Mesothelial cell of epicardium (in vitro differentiated cells): ENCODE data around the gene ENOX2. TPM values are rescaled to one million over a fixed set of nuclear protein-coding genes. Genes with fewer than 3 reads are reported as not detected.

Source experiments
- DNase-seq, 2 experiments: peaks; one replicate each; pipeline ENCODE4 v3.0.0; 2021; ENCODE audit warnings: low spot score in 2 of 2; ENCODE audit not compliant: unreplicated experiment in 2 of 2
- H3K27ac Mint-ChIP-seq: 2 replicates; pipeline ENCODE4 v1.8.0; 2021; ENCODE audit warnings: mixed read lengths
- H3K27me3 Mint-ChIP-seq: 2 replicates; pipeline ENCODE4 v1.8.0; 2021; ENCODE audit warnings: low read depth, mixed read lengths
- H3K36me3 Mint-ChIP-seq: 2 replicates; pipeline ENCODE4 v1.8.0; 2021; ENCODE audit warnings: mixed read lengths
- H3K4me1 Mint-ChIP-seq: 2 replicates; pipeline ENCODE4 v1.8.0; 2021; ENCODE audit warnings: mixed read lengths
- H3K4me3 Mint-ChIP-seq: 2 replicates; pipeline ENCODE4 v1.8.0; 2021; ENCODE audit warnings: mild to moderate bottlenecking, moderate library complexity, mixed read lengths
- H3K9me3 Mint-ChIP-seq: 2 replicates; pipeline ENCODE4 v1.8.0; 2021; ENCODE audit warnings: mixed read lengths
- CTCF ChIP-seq: fragments of 200-600 bp; sonication (generic); IDR thresholded peaks from one replicate; pipeline ENCODE4 v1.5.0; 2021; ENCODE audit warnings: antibody characterized with exemption; ENCODE audit not compliant: unreplicated experiment
- total RNA-seq: library from RNA; stranded (reverse); gene quantifications from 3 replicates; pipeline ENCODE4 v1.2.1, GENCODE V29; 2021

ENOX2 gene
- total RNA-seq, 1 donor from 2014 or later: 13.0 TPM

DNA sequence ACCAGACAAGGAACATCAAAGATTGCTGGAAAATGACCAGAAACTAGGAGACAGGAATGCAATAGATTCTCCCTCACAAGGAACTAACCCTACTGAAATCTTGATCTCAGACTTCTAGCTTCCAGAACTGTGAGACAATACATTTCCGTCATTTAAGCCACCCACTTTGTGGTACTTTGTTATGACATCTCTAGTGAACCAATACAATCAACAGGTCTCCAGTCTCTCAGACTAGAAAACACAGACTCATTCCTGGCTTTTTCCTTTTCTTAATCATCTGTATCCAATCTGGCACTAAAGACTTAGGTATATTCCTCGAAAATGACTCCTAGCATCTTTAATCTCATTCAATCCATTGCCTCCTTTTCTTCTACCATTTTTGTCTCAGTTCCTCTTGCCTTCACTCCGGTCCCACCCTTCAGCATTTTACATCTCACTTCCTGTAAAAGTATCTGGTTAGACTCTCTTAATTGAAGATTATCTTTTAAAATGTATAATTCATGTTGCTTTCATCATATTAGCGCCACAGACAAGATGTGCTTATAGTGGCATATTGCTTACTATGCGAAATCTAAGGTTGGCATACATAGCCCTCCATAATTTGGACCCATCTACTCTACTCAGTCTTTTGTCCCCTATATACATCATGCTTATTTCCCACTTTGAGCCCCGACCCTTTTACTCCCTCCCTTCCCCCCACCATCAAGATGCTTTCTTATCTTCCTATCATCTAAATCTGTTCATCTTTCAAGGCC, 250.0 kb downstream of the ENOX2 start:
- Mint-ChIP-seq H3K27ac (no peak overlapping the region), H3K36me3 (peaks cover 8% of the 10 kb centered on the region), H3K27me3 (no peaks in the 10 kb centered on the region), H3K4me1 (no peaks in the 10 kb centered on the region), H3K4me3 (no peak overlapping the region), H3K9me3 (peaks cover 13% of the 10 kb centered on the region)
- TF ChIP-seq CTCF: no peak
- DNase-seq: no peak

DNA sequence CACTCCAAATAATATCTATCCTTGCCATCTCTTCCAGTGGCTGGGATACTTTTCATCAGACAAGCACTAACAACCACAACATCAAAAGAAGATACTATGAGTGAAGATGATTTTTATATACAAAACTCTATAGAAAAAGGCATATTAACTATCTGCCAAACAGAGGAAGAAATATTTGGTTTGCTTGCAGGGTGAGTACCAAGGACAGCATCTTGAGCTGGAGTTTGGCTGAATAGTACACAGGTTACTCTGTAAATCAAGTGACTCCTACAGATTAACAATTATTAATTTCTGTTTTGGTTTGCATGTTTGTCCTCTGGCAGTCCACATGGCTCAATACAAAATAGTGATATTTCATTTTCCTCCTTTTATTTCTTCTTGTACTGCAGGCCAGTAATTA, 253.3 kb downstream of the ENOX2 start:
- H3K4me1 Mint-ChIP-seq: no peaks in the 10 kb centered on the region
- H3K9me3 Mint-ChIP-seq: peaks cover under 1% of the 10 kb centered on the region
- DNase-seq: no peak
- H3K27me3 Mint-ChIP-seq: no peaks in the 10 kb centered on the region
- H3K36me3 Mint-ChIP-seq: peaks cover 3% of the 10 kb centered on the region
- no peak for TF ChIP-seq CTCF
- no peak overlapping the region for H3K27ac Mint-ChIP-seq
- no peak overlapping the region for H3K4me3 Mint-ChIP-seq

DNA sequence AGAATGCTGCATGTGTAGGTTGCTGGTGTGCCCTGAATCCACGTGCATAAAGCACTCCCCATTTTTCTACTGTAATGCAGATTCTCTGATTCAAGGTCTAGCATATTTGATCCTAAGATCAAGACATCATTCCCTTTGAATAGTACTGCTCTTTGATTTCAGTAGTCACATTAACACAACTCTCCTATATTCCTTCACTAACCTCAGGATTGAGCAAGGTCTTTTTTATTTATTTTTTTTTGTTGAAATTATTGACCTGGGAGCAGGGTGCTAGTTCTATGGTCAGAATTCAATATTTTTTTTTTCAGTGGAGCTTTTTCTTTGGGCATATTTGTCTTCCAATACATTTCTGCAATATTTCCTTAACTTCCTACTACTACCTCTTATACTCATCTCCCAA, 255.5 kb downstream of the ENOX2 start:
- Mint-ChIP-seq H3K27ac (no peak overlapping the region), H3K9me3 (peaks cover 6% of the 10 kb centered on the region), H3K27me3 (no peaks in the 10 kb centered on the region), H3K36me3 (peaks cover 3% of the 10 kb centered on the region), H3K4me3 (no peak overlapping the region), H3K4me1 (no peaks in the 10 kb centered on the region)
- no peak for DNase-seq
- TF ChIP-seq CTCF: no peak

GRCh38 chrX:130645955-130646583, 256.9 kb downstream of the ENOX2 start:
- TF ChIP-seq CTCF: no peak
- no peaks in the 10 kb centered on the region for H3K4me1 Mint-ChIP-seq
- no peak overlapping the region for H3K4me3 Mint-ChIP-seq
- no peak for DNase-seq
- H3K9me3 Mint-ChIP-seq: peaks cover 6% of the 10 kb centered on the region
- no peaks in the 10 kb centered on the region for H3K27me3 Mint-ChIP-seq
- peaks cover 3% of the 10 kb centered on the region for H3K36me3 Mint-ChIP-seq
- no peak overlapping the region for H3K27ac Mint-ChIP-seq

DNA sequence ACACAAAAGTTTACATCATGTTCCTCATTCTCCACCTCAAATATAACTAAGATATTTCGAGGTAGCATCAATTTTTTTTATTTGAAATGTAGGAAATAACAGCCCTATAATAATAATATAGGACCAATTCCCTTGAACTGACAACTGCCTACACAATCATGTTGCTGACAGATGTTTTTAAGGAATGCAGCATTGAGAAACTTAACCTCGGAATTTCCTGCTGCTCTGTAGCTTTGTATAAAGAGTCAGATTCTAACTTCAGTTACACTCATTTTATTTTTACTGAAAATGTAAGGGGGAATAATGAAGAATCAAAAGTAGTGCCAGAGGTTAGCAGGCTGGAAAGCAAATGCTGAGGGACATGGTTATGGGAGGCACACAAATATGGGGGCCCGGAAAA, 265.4 kb downstream of the ENOX2 start:
- no peak for TF ChIP-seq CTCF
- Mint-ChIP-seq H3K9me3 (no peaks in the 10 kb centered on the region), H3K4me3 (no peak overlapping the region), H3K36me3 (no peaks in the 10 kb centered on the region), H3K27ac (no peak overlapping the region), H3K27me3 (no peaks in the 10 kb centered on the region), H3K4me1 (peaks cover 4% of the 10 kb centered on the region)
- no peak for DNase-seq
